GM21526 (cell line): Measurements from ENCODE around the gene FLYWCH1.
"Not testable (repeated sequence)": the region's sequence is repeated elsewhere in the genome, so short reads cannot be mapped to it uniquely, and the experiment has no call there.

Experiments used
- ATAC-seq: cut with Tn5 transposase; IDR thresholded peaks from one replicate; pipeline ENCODE4 v1.9.1; 2021; ENCODE audit warnings: moderate library complexity; ENCODE audit not compliant: unreplicated experiment, low FRiP score

Gene FLYWCH1

DNA sequence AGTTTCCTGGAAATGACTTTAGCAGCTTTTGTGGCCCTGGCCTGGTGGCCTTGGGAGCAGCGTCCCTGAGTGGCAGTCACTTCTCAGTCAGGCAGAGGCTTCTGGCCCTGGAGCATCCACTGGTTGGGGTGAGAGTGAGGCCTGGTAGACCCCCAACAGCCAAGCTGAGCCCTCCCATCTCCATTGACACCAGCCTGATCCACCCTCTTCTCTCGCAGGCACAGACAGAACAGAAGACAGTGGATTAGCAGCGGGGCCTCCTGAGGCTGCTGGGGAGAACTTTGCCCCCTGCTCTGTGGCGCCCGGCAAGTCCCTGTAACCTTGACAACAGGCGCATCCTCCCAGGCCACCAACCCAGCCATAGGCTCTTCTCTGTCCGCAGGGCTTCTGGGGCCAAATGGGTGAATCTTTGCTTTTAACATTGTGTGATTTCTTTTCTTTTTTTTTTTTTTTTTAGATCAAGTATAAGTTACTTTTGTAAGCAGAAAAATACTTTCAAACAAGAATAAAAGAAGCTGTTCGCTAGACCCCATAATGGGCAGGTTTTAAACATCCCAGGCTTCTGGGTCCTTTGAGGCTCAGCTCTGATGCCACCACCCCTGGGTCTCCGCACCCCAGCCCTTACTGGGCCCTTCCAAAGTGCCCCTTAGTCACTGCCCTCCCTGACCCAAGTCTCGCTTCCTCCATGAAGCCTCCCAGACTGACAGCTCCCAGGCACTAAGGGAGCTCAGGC, 12.7 kb upstream of the FLYWCH1 start:
- no peak for ATAC-seq

DNA sequence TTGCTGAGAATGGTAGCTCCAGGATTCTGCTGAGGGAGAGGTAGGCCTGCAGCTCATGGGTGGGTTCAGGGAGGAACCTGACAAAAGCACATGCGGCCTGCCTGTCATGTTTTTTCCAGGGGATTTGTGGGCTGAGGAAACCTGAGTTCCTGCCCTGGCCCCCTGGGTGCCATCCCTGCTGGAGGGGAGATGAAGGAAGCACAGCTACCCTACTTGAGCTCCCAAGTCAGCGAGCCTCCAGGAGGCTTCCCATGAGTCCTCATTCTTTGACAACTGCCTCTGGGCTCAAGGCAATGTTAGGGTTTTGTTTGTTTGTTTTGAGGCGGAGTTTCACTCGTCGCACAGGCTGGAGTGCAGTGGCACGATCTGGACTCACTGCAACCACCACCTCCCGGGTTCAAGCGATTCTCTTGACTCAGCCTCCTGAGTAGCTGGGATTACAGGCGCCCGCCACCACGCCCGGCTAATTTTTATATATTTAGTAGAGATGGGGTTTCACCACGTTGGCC, 12.1 kb upstream of the FLYWCH1 start:
- ATAC-seq = no peak

DNA sequence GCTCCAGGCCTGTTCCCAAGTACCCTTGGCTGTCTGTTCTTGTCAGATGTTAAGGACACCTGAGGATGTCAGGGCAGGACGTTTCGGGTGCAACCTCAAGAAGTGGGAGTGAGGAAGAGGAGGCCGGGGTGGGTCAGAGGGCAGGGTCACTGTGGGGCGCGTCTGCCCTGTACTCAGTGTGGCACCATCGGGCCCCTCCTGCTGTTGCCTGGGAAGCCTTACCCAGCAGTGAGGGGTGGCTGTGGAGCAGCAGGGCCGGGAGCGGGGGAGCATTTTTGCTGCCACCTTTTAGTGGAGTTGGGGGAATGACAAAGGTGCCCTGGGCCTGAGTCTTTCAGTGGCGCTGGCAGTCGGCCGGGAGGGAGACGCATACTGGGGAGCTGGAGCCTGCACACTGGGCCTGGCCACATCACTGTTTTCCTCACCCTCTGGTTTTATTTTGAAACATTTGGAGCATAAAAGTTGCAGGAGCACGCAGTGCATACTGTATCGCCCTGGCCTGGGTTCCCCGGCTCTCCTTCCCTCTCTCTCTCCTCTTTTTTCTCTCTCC, 11.1 kb upstream of the FLYWCH1 start:
- ATAC-seq = no peak

DNA sequence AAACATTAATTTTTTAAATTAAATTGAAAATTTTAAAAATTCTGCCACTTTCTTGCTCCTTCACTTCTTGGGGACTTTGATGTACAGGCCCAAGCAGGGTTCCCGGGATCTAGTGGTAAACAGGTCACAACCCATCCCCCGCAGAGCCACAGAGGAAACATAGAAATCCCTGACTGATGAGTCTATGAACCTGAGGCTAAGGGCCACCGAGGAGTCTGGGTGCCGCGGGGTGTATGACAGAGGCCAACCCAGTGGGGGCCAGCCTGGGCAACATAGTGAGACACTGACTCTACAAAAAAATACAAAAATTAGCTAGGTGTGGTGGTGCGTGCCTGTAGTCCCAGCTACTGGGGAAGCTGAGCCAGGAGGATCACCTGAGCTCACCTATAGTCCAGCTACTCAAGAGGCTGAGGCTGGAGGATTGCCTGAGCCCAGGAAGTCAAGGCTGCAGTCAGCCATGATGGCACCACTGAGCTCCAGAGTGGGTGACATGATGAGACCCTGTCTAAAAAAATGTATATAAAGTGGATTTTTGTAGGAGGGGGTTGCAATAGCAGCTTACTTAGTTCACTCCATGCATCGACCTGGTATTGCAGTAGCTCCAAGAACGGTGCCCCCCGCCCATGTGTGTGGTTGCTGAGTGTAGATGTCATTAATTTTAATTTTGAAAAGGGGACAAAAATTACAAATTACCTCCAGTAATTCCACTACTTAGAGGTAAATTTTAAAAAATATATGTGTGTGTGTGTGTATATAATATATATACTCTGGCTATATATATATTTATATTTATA, 9.2 kb upstream of the FLYWCH1 start:
- no peak for ATAC-seq

DNA sequence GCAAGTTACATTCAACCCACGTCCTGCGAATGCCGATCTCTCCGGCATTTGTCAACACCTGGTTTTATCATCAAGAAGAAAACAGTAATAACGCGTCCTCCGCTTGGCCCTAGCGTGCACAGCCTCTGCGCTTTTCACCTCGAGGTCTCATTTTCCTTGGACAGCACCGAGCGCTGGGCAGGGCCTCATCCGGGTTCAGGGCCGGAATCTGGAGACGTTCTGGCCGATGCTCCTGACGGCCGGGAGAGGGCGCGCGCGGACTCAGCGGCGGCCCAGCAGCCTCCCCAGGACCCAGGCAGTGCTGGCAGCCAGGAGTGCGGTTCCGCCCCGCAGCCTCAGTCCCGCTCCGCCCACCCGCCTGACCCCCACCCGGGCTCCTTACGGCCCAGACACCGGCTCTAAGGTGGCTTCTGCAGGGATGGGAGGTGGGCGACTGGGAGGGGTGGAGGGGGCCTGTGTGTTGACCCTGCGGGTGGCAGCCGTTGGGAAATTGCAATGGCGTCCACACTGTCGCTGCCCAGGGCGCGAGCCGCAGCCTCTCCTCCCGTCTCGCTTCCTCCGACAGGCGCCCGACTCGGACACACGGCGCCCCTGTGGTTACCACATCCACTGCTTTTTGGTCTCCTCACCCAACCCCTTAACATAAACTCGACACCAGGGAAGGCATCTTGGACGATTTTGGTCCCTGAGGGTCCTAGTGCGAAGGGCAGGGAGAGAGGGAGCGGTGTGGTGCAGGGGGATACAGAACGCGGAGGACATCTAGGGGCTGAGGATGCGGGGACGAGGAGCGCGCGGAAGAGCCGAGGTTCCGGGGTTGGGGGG, 7.4 kb upstream of the FLYWCH1 start:
- peak; percentile 43 for ATAC-seq

DNA sequence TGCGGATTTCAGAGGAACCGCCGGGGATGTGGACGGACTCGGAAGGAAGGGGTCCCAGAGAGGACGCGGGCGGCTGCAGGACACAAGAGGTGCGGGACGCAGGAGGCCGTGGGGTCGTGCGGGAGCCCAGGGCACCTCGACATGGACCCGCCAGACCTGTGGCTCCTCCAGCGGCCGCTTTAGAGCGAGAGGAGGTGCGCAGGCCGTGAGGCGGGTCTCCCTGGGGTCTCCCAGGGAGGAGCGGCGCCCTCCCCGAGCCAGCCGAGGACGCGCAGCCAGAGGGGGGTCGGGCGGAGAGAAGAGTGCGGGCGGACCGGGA, 6.8 kb upstream of the FLYWCH1 start:
- peak; percentile 4 for ATAC-seq

DNA sequence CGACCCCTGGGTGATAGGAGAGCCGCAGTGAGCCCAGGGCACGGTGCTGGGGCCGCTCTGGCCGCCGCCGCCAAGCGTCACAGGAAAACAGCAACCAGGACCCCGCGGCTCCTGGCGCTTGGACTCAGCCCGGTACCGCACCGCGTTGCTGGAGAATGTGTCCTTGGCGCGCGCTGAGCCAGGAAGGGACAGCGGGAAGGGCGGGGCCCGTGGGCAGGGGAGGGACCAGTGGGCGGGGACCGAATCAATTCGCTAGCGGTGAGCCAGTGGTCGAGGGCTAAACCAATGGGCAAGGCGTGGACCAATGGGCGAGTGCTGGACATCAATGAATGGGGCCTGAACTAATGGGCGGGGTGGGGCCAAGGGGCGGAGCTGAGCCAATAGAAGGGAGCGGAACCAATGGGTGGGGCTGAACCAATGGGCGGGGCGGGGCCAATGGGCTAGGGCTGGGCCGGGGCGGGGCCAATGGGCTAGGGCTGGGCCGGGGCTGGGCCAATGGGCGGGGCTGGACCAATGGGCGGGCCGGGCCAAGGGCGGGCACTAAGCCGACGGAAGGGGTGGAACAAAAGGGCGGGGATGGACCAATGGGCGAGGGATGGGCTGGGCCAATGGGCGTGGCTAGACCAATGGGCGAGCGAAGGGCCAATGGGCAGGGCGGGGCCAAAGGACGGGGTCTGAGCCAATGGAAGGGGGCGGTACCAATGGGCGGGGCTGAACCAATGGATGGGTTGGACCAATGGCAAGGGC, 6.3 kb upstream of the FLYWCH1 start:
- peak; percentile 52 for ATAC-seq

DNA sequence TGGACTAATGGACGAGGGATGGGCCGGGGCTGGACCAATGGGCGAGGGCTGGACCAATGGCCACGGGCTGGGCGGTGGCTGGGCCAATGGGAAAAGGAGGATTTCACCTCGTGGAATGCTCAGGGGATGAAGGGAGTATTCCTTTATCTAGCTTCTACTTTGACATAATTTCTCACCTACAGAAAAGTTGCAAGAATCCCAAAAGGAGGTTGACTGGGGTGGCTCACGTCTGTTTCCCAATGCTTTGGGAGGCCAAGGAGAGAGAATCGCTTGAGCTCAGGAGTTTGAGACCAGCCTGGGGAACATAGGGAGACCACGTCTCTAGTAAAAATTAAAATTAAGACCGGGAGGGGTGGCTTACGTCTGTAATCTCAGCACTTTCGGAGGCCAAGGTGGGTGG, 5.7 kb upstream of the FLYWCH1 start:
- ATAC-seq = no peak

DNA sequence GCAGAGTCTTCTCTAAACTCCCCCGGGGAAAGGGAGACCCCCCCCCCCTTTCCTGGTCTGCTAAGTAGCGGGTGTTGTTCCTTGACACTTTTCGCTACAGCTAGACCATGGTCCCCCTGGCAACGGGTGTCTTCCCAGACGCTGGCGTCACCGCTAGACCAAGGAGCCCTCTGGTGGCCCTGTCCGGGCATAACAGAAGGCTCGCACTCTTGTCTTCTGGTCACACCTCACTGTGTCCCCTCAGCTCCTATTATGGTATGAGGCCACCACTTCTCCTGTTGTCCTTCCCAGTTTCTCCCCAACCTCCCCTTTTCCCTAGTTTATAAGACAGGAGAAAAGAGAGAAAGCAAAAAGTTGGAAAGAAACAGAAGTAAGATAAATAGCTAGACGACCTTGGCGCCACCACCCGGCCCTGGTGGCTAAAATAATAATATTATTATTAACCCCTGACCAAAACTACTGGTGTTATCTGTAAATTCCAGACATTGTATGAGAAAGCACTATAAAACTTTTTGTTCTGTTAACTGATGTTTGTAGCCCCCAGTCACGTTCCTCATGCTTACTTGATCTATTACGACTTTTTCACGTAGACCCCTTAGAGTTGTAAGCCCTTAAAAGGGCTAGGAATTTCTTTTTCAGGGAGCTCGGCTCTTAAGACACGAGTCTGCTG, 4.5 kb upstream of the FLYWCH1 start:
- not testable (repeated sequence) for ATAC-seq

DNA sequence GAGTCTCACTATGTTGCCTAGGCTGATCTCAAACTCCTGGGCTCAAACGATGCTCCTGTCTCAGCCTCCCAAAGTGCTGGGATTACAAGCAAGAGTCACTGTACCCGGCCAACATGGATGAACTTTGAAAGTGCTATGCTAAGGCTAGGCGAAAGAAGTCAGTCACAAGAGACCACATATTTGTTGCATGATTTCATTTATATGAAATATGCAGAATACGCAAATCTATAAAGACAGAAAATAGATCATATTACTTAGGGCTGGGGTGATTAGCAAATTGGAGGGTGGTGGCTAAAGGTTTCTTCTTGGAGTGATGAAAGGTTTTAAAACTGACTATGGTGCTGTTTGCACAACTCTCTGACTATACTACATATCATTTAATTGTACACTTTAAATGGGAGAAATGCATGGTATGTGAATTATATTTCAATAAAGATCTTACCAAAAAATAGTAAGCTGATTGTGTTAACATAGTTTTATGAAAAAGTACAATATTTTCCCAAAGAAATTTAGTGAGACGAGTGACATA, 1.2 kb upstream of the FLYWCH1 start:
- no peak for ATAC-seq

DNA sequence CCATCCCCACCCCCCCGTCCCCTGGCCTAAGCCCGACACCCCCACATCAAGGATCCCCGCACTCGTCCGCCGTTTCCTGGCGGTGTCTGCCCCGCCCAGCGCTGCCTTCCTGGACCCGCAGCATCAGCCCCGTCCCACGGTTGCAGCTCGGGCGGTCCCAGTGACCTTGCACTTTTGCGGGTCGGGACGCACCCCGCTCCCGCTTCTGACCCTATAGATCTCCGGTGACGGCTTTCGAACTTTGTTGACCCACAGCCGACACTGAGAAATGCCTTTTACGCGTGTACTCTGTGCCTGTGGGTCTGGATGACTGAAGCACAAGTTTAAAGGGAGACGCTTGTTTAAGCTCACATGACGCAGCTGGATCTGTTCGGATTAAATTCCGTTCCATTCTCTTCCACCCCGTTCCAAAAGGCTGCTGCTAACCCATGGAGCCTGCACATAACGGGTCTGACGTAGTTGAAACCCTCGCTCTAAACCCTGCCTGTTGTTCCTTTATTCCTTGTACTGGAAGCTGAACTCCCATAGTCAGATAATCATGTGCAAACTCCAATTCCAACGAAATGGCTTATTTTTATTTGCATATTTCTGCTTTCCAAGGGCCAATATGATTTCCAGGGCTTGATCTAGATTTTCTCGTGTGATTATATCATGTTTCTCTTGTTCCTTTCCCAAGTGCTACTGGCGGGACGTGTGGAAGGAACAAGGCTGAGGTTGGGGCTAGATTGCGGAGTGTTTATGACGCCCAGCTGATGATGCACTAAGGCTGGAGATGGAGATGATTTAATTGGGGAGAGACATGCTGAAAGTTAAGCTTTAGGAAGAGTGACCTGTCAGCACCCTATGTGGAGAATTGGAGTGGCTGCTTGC, 834 bp downstream of the FLYWCH1 start:
- ATAC-seq = no peak

DNA sequence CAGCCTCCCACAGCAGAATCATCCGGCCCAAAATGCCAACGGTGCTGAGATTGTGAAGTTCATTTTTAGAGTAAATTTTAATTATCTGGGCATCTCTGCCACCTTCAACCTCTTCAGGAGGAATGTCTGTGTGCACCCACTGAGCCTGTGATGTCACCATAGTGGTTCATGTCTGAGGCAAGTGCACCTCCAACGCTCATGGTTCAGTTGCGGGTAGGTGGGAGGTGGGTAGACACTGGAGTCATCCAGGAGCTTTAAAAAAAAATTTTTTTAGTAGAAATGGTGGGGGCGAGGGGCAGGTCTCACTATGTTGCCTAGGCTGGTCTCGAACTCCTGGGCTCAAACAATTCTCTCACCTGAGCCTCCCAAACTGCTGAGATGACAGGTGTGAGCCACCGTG, 1.9 kb downstream of the FLYWCH1 start:
- ATAC-seq = no peak

DNA sequence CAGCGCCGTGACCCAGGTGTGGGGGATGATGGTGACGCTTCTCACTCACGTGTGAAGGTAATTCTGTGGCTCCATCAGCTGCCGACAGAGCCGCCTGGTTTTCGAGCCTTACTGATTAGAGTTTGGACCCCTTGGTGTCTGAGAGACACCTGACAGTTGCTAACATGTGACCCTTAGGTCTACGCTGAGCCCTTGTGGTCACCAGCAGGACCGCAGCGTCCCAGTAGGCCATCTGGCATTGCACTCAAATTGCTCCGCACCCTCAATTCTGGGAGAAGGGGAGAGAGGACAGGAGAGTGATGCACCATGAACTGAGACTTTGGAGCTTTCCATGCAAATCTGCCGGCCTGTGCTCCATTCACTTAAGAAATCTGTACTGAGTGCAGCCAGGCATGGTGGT, 2.5 kb downstream of the FLYWCH1 start:
- ATAC-seq = no peak

DNA sequence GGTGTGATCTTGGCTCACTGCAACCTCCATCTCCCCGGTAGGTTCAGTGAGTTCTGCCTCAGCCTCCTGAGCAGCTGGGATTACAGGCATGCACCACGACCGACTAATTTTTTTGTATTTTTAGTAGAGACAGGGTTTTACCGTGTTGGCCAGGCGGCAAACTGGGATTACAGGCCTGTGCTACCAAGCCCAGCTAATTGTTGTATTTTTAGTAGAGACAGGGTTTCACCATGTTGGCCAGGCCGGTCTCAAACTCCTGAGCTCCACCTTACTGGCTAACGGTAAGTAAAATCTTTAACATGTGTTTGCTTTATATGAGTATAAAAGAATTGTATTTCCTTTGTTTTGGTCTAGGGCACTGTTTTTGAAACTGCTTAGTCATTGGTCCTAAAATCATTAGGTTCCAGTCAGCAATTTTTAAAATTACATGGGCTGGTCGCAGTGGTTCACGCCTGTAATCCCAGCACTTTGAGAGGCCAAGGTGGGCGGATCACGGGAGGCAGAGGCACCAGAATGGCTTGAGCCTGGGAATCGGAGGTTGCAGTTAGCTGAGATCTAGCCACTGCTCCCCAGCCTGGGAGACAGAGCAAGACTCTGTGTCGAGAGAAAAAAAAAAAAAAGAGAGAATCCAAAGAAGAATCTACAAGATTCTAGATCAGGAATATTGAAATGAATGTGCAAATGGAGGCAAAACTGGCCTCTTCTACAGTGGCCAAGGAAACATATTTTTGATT, 3.6 kb downstream of the FLYWCH1 start:
- no peak for ATAC-seq

DNA sequence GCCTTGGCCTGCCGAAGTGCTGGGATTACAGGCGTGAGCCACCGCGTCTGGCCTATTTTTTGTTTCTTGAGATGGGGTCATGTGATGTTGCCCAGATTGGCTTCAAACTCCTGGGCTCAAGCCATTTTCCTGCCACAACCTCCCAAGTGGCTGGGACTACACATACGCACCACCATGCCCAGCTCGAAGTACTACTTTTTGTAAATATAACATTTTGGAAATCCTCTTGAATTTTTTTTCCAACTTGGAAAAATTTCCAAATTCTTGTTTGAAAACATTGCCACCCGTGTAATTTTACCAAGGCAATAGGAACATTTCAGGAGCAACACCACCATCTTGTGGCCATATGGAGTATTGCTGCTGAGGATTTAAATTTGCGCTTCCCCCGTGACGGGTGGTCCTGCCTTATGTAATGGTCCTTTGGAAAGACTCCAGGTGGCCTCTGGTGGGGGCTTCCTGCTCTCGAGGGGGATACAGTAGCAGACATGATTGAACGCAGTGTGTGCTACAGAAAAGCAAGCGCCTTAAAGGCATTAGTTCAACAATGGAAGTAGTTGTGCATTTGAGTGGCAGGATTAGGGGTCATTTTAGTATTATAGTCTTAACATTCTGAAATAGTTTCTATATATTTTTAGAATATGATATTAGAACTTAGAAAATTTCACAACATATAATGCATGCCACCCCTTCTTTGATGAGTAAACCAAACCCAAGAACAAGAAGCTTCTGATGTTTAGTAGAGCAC, 8.0 kb downstream of the FLYWCH1 start:
- ATAC-seq = no peak

DNA sequence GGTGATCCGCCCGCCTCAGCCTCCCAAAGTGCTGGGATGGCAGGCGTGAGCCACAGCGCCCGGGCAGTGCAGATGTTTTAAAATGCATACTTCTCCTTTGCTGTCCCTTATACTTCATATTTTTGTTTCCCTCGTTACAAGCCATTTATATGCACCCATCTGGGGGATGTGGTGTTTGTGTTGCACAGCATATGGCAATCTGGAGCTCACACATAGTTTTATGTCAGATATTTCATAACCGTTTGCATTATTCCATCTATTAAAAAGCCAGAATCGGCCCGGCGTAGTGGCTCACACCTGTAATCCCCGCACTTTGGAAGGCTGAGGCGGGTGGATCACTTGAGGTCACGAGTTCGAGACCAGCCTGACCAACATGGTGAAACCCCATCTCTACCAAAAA, 11.8 kb downstream of the FLYWCH1 start:
- ATAC-seq = no peak
